IMR-90 (cell line): ENCODE data around the gene ZMIZ2. TPM values are rescaled to one million over a fixed set of nuclear protein-coding genes. Genes with fewer than 3 reads are reported as not detected.

Experiments
- ELK1 ChIP-seq: fragments of 150-350 bp; IDR thresholded peaks from 2 replicates; pipeline ENCODE4 v1.6.1; 2016; ENCODE audit warnings: low read depth, mild to moderate bottlenecking, low read length, moderate library complexity, borderline replicate concordance
- RAD21 ChIP-seq: IDR thresholded peaks from 2 replicates; pipeline ENCODE4 v1.6.1; 2012; ENCODE audit warnings: low read length, improper control_type of control experiment
- USF2 ChIP-seq: fragments of 150-350 bp; IDR thresholded peaks from 2 replicates; pipeline ENCODE4 v1.6.1; 2017; ENCODE audit warnings: mild to moderate bottlenecking, antibody characterized with exemption, low read length, low read depth
- polyA plus RNA-seq, 3 experiments: library from polyadenylated mRNA; depleted of rRNA; stranded (reverse); fragments of >200 nt; gene quantifications; 2 replicates each; pipeline ENCODE4 v1.2.3, GENCODE V29; 2012; ENCODE audit warnings: low replicate concordance in 1 of 3
- total RNA-seq: library from RNA; depleted of rRNA; stranded (reverse); fragments of >200 nt; gene quantifications from 2 replicates; pipeline ENCODE4 v1.2.3, GENCODE V29; 2012

The ZMIZ2 gene
- total and polyA plus RNA-seq, 2 of the 4 experiments (the other 2 are of a cell fraction), result 3.0 to 24.0 TPM

- no peak for TF ChIP-seq ELK1
- TF ChIP-seq USF2, result no peak
- no peak for TF ChIP-seq RAD21
Observed at GRCh38 chr7:44762300-44762699, 13.7 kb downstream of the ZMIZ2 start (continued).
